ENCODE results near the gene IFT122. TPM values are rescaled to one million over a fixed set of nuclear protein-coding genes. Genes with fewer than 3 reads are reported as not detected.

Gene IFT122
- total RNA-seq, 4 donors from 2014 or later: 4.1 to 70.2 (median 38.6) TPM

GRCh38 chr3:129564981-129565644 is 125.1 kb downstream of the IFT122 start:
- DNase-seq: no peak
- no peaks in the 10 kb centered on the region for H3K36me3 ChIP-seq
- H3K4me3 ChIP-seq: no peak overlapping the region
- H3K9me3 ChIP-seq: no peaks in the 10 kb centered on the region
- no peaks in the 10 kb centered on the region for H3K27me3 ChIP-seq
- no peak for TF ChIP-seq POLR2A (IDR thresholded peaks at IDR 0.05)
- no peak for TF ChIP-seq CTCF (IDR thresholded peaks at IDR 0.05)
- peaks cover 7 to 50% of the 10 kb centered on the region in 2 donors for H3K4me1 ChIP-seq
- intact Hi-C loops (cut with DNase I; ENCODE audit: low total_unique reads): no loop called here
- H3K27ac ChIP-seq: peak overlapping the region; percentile 72 to 79

GRCh38 chr3:129565902-129566301 is 125.9 kb downstream of the IFT122 start:
- Histone ChIP-seq H3K9me3 (no peaks in the 10 kb centered on the region), H3K27me3 (no peaks in the 10 kb centered on the region), H3K27ac (peak overlapping the region; percentile 47 to 50), H3K36me3 (no peaks in the 10 kb centered on the region), H3K4me3 (no peak overlapping the region), H3K4me1 (peaks cover 7 to 43% of the 10 kb centered on the region in 2 donors)
- no peak for DNase-seq
- no peak for TF ChIP-seq CTCF (IDR thresholded peaks at IDR 0.05)
- TF ChIP-seq POLR2A (IDR thresholded peaks at IDR 0.05): no peak
- intact Hi-C loops (cut with DNase I; ENCODE audit: low total_unique reads): no loop called here

- peak in 1 of 2 donors; percentile 68 for DNase-seq
- H3K27ac ChIP-seq: peak overlapping the region; percentile 47 to 50
- intact Hi-C loops (cut with DNase I; ENCODE audit: low total_unique reads): no loop called here
- H3K4me3 ChIP-seq: no peak overlapping the region
- no peaks in the 10 kb centered on the region for H3K27me3 ChIP-seq
- TF ChIP-seq CTCF (IDR thresholded peaks at IDR 0.05): no peak
- TF ChIP-seq POLR2A (IDR thresholded peaks at IDR 0.05): no peak
- no peaks in the 10 kb centered on the region for H3K9me3 ChIP-seq
- H3K36me3 ChIP-seq: no peaks in the 10 kb centered on the region
- H3K4me1 ChIP-seq: peaks cover 7 to 33% of the 10 kb centered on the region in 2 donors
Measured at GRCh38 chr3:129567176-129567705, 127.2 kb downstream of the IFT122 start.

GRCh38 chr3:129567939-129568338 is 127.9 kb downstream of the IFT122 start:
- no peaks in the 10 kb centered on the region for H3K36me3 ChIP-seq
- no peaks in the 10 kb centered on the region for H3K9me3 ChIP-seq
- TF ChIP-seq POLR2A (IDR thresholded peaks at IDR 0.05) (no peak), CTCF (IDR thresholded peaks at IDR 0.05) (no peak)
- DNase-seq: no peak
- H3K4me3 ChIP-seq: no peak overlapping the region
- H3K27ac ChIP-seq: peak overlapping the region; percentile 47 to 50
- H3K4me1 ChIP-seq: peaks cover 7 to 33% of the 10 kb centered on the region in 2 donors
- intact Hi-C loops (cut with DNase I; ENCODE audit: low total_unique reads): no loop called here
- H3K27me3 ChIP-seq: no peaks in the 10 kb centered on the region

GRCh38 chr3:129569856-129570255 is 129.8 kb downstream of the IFT122 start:
- intact Hi-C loops (cut with DNase I; ENCODE audit: low total_unique reads): no loop called here
- H3K4me3 ChIP-seq: no peak overlapping the region
- no peaks in the 10 kb centered on the region for H3K27me3 ChIP-seq
- no peak for DNase-seq
- H3K36me3 ChIP-seq: no peaks in the 10 kb centered on the region
- no peak overlapping the region for H3K27ac ChIP-seq
- no peaks in the 10 kb centered on the region for H3K9me3 ChIP-seq
- H3K4me1 ChIP-seq: peaks cover 0 to 22% of the 10 kb centered on the region in 2 donors
- no peak for TF ChIP-seq POLR2A (IDR thresholded peaks at IDR 0.05)
- TF ChIP-seq CTCF (IDR thresholded peaks at IDR 0.05): no peak
